K562 (cell line): ENCODE results near the gene ING1. TPM values are rescaled to one million over a fixed set of nuclear protein-coding genes. Genes with fewer than 3 reads are reported as not detected.

Source experiments
- ATAC-seq: fragments of 200-7000 bp; cut with Tn5 transposase; 3 replicates; pipeline ENCODE4 v1.9.1; 2020; ENCODE audit warnings: moderate library complexity
- BruUV-seq: library from RNA; stranded (reverse); fragments of 400-500 nt; replicated peaks from 2 replicates; lab custom pipeline; 2021; lab: Mats Ljungman, UMichigan
- CTCF ChIA-PET: fragments of 300-600 bp; formaldehyde crosslinking; extraction: SDS; loops from one replicate; lab custom pipeline; 2021; ENCODE audit warnings: low intra/inter-chr PET ratio; lab: Yijun Ruan, JAX
- POLR2A ChIA-PET: fragments of 300-600, 350-650 bp; sonication (Branson Sonifier 250); formaldehyde crosslinking; extraction: SDS; loops from one replicate; lab custom pipeline; 2021; ENCODE audit warnings: antibody characterized with exemption, inconsistent platforms; lab: Yijun Ruan, JAX
- DNase-seq, 4 experiments: peaks; one replicate each; pipeline versions ENCODE4 v3.0.0 to v3.0.0-alpha.2; 2011 to 2018; ENCODE audit warnings: low spot score in 3 of 4, mixed read lengths in 3 of 4; ENCODE audit errors: extremely low read depth in 1 of 4
- FAIRE-seq: peaks from 2 replicates; lab custom pipeline; 2011; peaks lifted over from hg19 to GRCh38; lab: Jason Lieb, UNC
- H2AFZ ChIP-seq: 2 replicates; pipeline ENCODE4 v1.6.0; 2011; ENCODE audit warnings: low read depth, low read length, control low read depth, inconsistent platforms
- H3K27ac ChIP-seq: fragments of 200-600 bp; 3 replicates; pipeline ENCODE4 v1.8.0; 2011; ENCODE audit warnings: low read depth, mild to moderate bottlenecking, control low read depth, inconsistent platforms, low read length, moderate library complexity, mixed read lengths; ENCODE audit errors: extremely low read depth
- H3K27me3 ChIP-seq, 2 experiments: fragments of 300-600 bp in 1 of 2; 2 replicates in 1 of 2; 3 replicates in 1 of 2; pipeline versions ENCODE4 v1.6.0 to v1.8.0; 2011; ENCODE audit warnings: inconsistent platforms in 2 of 2, low read length in 2 of 2, mild to moderate bottlenecking in 1 of 2, mixed read lengths in 1 of 2, moderate library complexity in 1 of 2; ENCODE audit not compliant: control insufficient read depth in 2 of 2, insufficient read depth in 2 of 2
- H3K36me3 ChIP-seq: fragments of 300-600 bp; 3 replicates; pipeline ENCODE4 v1.8.0; 2011; ENCODE audit warnings: mild to moderate bottlenecking, low read length, inconsistent platforms; ENCODE audit not compliant: control insufficient read depth, insufficient read depth
- H3K4me1 ChIP-seq, 2 experiments: fragments of 200-600 bp in 1 of 2; replicated peaks in 1 of 2; 2 replicates in 1 of 2; 3 replicates in 1 of 2; pipeline versions ENCODE4 v1.5.1 to v1.8.0; 2011; ENCODE audit warnings: inconsistent platforms in 2 of 2, low read length in 2 of 2, mild to moderate bottlenecking in 1 of 2, mixed read lengths in 1 of 2, moderate library complexity in 1 of 2; ENCODE audit not compliant: control insufficient read depth in 2 of 2, insufficient read depth in 2 of 2
- H3K4me2 ChIP-seq: 2 replicates; pipeline ENCODE4 v1.6.1; 2011; ENCODE audit warnings: low read length, control low read depth, inconsistent platforms, mixed read lengths; ENCODE audit not compliant: insufficient read depth
- H3K4me3 ChIP-seq: fragments of 200-600 bp; sonication (generic), shearing (Covaris generic); 2 replicates; pipeline ENCODE4 v1.5.1; 2016; ENCODE audit warnings: control low read depth, inconsistent platforms
- H3K79me2 ChIP-seq: fragments of 200-600 bp; 3 replicates; pipeline ENCODE4 v1.8.0; 2011; ENCODE audit warnings: low read length, inconsistent platforms; ENCODE audit not compliant: control insufficient read depth, insufficient read depth
- H3K9ac ChIP-seq, 2 experiments: 2 replicates each; pipeline versions ENCODE4 v1.6.0 to v1.6.1; 2011; ENCODE audit warnings: low read depth in 2 of 2, low read length in 2 of 2, control low read depth in 1 of 2, inconsistent platforms in 1 of 2, mild to moderate bottlenecking in 1 of 2, mixed read lengths in 1 of 2; ENCODE audit not compliant: insufficient read depth in 1 of 2
- H3K9me1 ChIP-seq: one replicate; pipeline ENCODE4 v1.6.0; 2011; ENCODE audit warnings: inconsistent platforms, mild to moderate bottlenecking, low read length, moderate library complexity; ENCODE audit not compliant: control insufficient read depth, insufficient read depth
- H3K9me3 ChIP-seq: replicated peaks from 2 replicates; pipeline ENCODE4 v1.5.1; 2011; ENCODE audit warnings: low read depth, low read length, inconsistent platforms; ENCODE audit not compliant: control insufficient read depth, insufficient read depth
- H4K20me1 ChIP-seq: replicated peaks from 2 replicates; pipeline ENCODE4 v1.6.1; 2011; ENCODE audit warnings: low read length, inconsistent platforms, mixed read lengths; ENCODE audit not compliant: control insufficient read depth, insufficient read depth
- ATF1 ChIP-seq, 2 experiments: fragments of 450-650 bp in 1 of 2; IDR thresholded peaks; 2 replicates each; pipeline ENCODE4 v1.6.1; 2016; ENCODE audit warnings: missing compliant biosample characterization in 1 of 2, missing genetic modification characterization in 1 of 2
- BCL6 ChIP-seq: fragments of 250-450 bp; sonication (Bioruptor Pico); IDR thresholded peaks from 2 replicates; pipeline ENCODE4 v1.4.0; 2020
- CBFB ChIP-seq: sonication (generic); formaldehyde crosslinking; IDR thresholded peaks from 2 replicates; pipeline ENCODE4 v1.4.0; 2020; ENCODE audit warnings: mild to moderate bottlenecking, missing genetic modification reagents
- CBX5 ChIP-seq: IDR thresholded peaks from 2 replicates; pipeline ENCODE4 v1.6.1; 2014; ENCODE audit warnings: low read depth, borderline replicate concordance
- DACH1 ChIP-seq: fragments of 450-650 bp; IDR thresholded peaks from 2 replicates; pipeline ENCODE4 v1.6.1; 2018; ENCODE audit not compliant: partially characterized antibody
- FOXA3 ChIP-seq, 2 experiments: fragments of 450-650 bp in 1 of 2; sonication (generic) in 1 of 2; formaldehyde crosslinking; IDR thresholded peaks in 1 of 2; conservative IDR thresholded peaks in 1 of 2; 2 replicates each; pipeline versions ENCODE4 v1.4.0 to v1.8.0; 2020 to 2022; ENCODE audit warnings: mild to moderate bottlenecking in 2 of 2, missing genetic modification reagents in 1 of 2
- GATAD2A ChIP-seq: fragments of 450-650 bp; IDR thresholded peaks from 2 replicates; pipeline ENCODE4 v1.6.1; 2017
- KLF16 ChIP-seq: IDR thresholded peaks from 2 replicates; pipeline ENCODE4 v1.6.1; 2016; ENCODE audit warnings: antibody characterized with exemption
- MYBL2 ChIP-seq, 2 experiments: fragments of 450-650 bp in 1 of 2; sonication (generic) in 1 of 2; formaldehyde crosslinking in 1 of 2; IDR thresholded peaks; 2 replicates each; pipeline versions ENCODE4 v1.6.1 to v1.8.1; 2017 to 2022; ENCODE audit warnings: borderline replicate concordance in 1 of 2, inconsistent platforms in 1 of 2, low read depth in 1 of 2, mild to moderate bottlenecking in 1 of 2, missing genetic modification reagents in 1 of 2, moderate library complexity in 1 of 2
- NCOR1 ChIP-seq: fragments of 450-650 bp; IDR thresholded peaks from 2 replicates; pipeline ENCODE4 v1.6.1; 2016; ENCODE audit warnings: mild to moderate bottlenecking, moderate library complexity
- PML ChIP-seq: IDR thresholded peaks from 2 replicates; pipeline ENCODE4 v1.6.1; 2012; ENCODE audit warnings: low read length, inconsistent platforms
- POLR2A ChIP-seq: fragments of 450-650 bp; conservative IDR thresholded peaks from 2 replicates; pipeline ENCODE4 v1.6.1; 2016
- USF1 ChIP-seq: sonication (generic); formaldehyde crosslinking; IDR thresholded peaks from 2 replicates; pipeline ENCODE4 v1.9.0; 2022; ENCODE audit warnings: mild to moderate bottlenecking, missing genetic modification reagents
- WGBS: fragments of 100-300 bp; shearing (Covaris generic); methylation state at CpG from one replicate; pipeline ENCODE4 v1.1.6; 2016; ENCODE audit warnings: low coverage, mixed read lengths; ENCODE audit not compliant: insufficient coverage; ENCODE audit errors: missing lambda C conversion rate; 5-methylcytosine and 5-hydroxymethylcytosine counted together
- in situ Hi-C: fragments of 300-500 bp; cut with MboI; formaldehyde crosslinking; loops from 4 replicates; pipeline ENCODE4 v1.15.0; 2018; ENCODE audit warnings: inconsistent platforms, mixed read lengths
- intact Hi-C: fragments of 100-400 bp; cut with micrococcal nuclease; formaldehyde crosslinking; loops from 2 replicates; pipeline ENCODE4 v1.14.2; 2022
- polyA plus RNA-seq, 8 experiments: library from polyadenylated mRNA; depleted of rRNA in 4 of 8; stranded (reverse) in 5 of 8; unstranded in 3 of 8; fragments of >200 nt; fragmentation: Nextera tagmentation in 2 of 8; fragmentation: Illumina TruSeq in 1 of 8; extraction: Ambion mirVana in 2 of 8; extraction: Trizol in 1 of 8; gene quantifications; 2 replicates each; pipeline versions ENCODE4 v1.2.1 to v1.2.3, GENCODE V29; 2011 to 2014; ENCODE audit warnings: inconsistent platforms in 1 of 8, missing spikeins in 1 of 8
- total RNA-seq, 7 experiments: library from RNA; depleted of rRNA in 6 of 7; stranded (reverse); fragments of >200 nt in 6 of 7; fragmentation: Illumina TruSeq in 2 of 7; extraction: Trizol in 2 of 7; gene quantifications; 2 replicates each; pipeline versions ENCODE4 v1.2.1 to v1.2.3, GENCODE V29; 2011 to 2021; ENCODE audit warnings: low replicate concordance in 1 of 7
- TF ChIP-seq, protein P1 (sequence below): fragments of 450-650 bp; IDR thresholded peaks from 2 replicates; pipeline ENCODE4 v1.6.1; 2016; ENCODE audit warnings: antibody characterized with exemption

Gene ING1
- total and polyA plus RNA-seq, 9 of the 15 experiments (the other 6 are each of a cell fraction or from before 2014, with no cell fraction given), result 1.0 to 20.1 (median 8.2) TPM

DNA sequence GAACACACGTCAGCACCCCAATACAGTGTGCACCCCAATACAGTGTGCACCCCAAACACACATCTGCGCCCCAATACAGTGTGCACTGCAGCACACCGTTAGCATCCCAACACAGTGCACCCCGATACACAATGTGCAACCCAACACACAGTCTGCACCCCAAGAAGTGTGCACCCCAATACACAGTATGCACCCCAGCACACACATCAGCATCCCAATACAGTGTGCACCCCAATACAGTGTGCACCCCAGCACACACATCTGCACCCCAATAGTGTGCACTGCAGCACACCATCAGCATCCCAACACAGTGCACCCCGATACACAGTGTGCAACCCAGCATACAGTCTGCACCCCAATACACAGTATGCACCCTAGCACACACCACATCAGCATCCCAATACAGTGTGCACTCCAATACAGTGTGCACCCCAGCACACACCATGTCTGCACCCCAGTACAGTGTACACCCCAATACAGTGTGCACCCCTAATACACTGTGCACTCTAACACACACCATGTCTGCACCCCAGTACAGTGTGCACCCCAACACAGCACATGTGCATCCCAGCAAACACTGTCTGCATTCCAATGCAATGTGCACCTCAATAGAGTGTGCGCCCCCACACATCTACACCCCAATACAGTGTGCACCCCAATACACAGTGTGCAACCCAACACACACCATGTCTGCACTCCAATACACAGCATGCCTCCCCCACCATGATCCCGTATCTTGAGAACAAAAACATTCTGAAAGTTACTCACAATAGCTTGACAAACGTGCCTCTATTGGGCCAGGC, 6.7 kb upstream of the ING1 start:
- intact Hi-C loops, result no loop called here
- H3K9me1 ChIP-seq, result peaks cover 3% of the 10 kb centered on the region
- H3K9me3 ChIP-seq, result no peaks in the 10 kb centered on the region
- ATAC-seq, result no peak
- TF ChIP-seq KLF16, result no peak
- 0 out of 4 replicates have a peak, but pooled peaks of 1 of the 2 experiments have one; percentile 26 for TF ChIP-seq FOXA3 (CRISPR knock-in tag; conservative IDR thresholded peaks at IDR 0.05 in 1 of 2, IDR thresholded peaks at IDR 0.05 in 1 of 2)
- no peak for TF ChIP-seq MYBL2 (IDR thresholded peaks at IDR 0.05; ENCODE audit: low read depth)
- no peak for TF ChIP-seq MYBL2 (CRISPR knock-in tag; IDR thresholded peaks at IDR 0.05; ENCODE audit: borderline replicate concordance)
- TF ChIP-seq ATF1 (CRISPR knock-in tag; IDR thresholded peaks at IDR 0.05), result no peak
- 0 out of 2 replicates have a peak, but pooled peaks have one; percentile 13 for TF ChIP-seq ATF1 (tag; IDR thresholded peaks at IDR 0.05)
- peak; percentile 83; the same call in 1 of the 2 replicates for TF ChIP-seq GATAD2A
- 0 out of 2 replicates have a peak, but pooled peaks have one; percentile 4 for TF ChIP-seq CBX5
- 0 out of 2 replicates have a peak, but pooled peaks have one; percentile 21 for TF ChIP-seq USF1
- TF ChIP-seq DACH1, result peak; percentile 95
- TF ChIP-seq CBFB, result 0 out of 2 replicates have a peak, but pooled peaks have one; percentile 57
- TF ChIP-seq, protein P1, sequence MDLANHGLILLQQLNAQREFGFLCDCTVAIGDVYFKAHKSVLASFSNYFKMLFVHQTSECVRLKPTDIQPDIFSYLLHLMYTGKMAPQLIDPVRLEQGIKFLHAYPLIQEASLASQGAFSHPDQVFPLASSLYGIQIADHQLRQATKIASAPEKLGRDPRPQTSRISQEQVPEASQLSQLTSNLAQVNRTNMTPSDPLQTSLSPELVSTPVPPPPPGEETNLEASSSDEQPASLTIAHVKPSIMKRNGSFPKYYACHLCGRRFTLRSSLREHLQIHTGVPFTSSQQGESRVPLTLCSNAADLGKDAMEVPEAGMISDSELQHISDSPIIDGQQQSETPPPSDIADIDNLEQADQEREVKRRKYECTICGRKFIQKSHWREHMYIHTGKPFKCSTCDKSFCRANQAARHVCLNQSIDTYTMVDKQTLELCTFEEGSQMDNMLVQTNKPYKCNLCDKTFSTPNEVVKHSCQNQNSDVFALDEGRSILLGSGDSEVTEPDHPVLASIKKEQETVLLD, result peak; percentile 87
- peak; percentile 28; the same call in 1 of the 2 replicates for TF ChIP-seq NCOR1
- no peak for TF ChIP-seq PML
- TF ChIP-seq POLR2A, result 0 out of 2 replicates have a peak, but pooled peaks have one; percentile 2
- no peak for TF ChIP-seq BCL6
- TF ChIP-seq, all 486 proteins: peak for 10
- ChIA-PET POLR2A (interaction anchor here (0.8 to 1.0 kb wide), 2 partner anchors 9 to 10 kb away, joined by 5 to 10 read pairs; no protein-coding TSS in a partner anchor), CTCF (no interaction called here)
- FAIRE-seq, result no peak
- Histone ChIP-seq H2AFZ (peak overlapping the region; percentile 86), H3K79me2 (peaks cover 36% of the 10 kb centered on the region), H3K9ac (peak overlapping the region; percentile 59 to 89), H3K36me3 (peaks cover 20% of the 10 kb centered on the region; the same call in 1 of the 3 replicates), H4K20me1 (no peaks in the 10 kb centered on the region), H3K27me3 (no peaks in the 10 kb centered on the region), H3K27ac (peak overlapping the region; percentile 47; the same call in 2 of the 3 replicates), H3K4me1 (peaks cover 13 to 27% of the 10 kb centered on the region in 2 experiments; a peak in 4 of 5 replicates), H3K4me3 (peak overlapping the region; percentile 84), H3K4me2 (peak overlapping the region; percentile 91)
- BruUV-seq, result no TSS peak
- in situ Hi-C loops, result no loop called here
- 31% methylated on average over 7 of the region's 8 CpGs for WGBS
- DNase-seq, result no peak
